Ectodermal cell (in vitro differentiated cells): Measurements from ENCODE around the gene ZNF304.
"Not testable (repeated sequence)": the region's sequence is repeated elsewhere in the genome, so short reads cannot be mapped to it uniquely, and the experiment has no call there.

Experiments used
- H3K27ac ChIP-seq: 2 replicates; pipeline ENCODE4 v1.7.0; 2013; ENCODE audit warnings: mild to moderate bottlenecking, low read depth, low read length; ENCODE audit not compliant: insufficient read depth, poor library complexity, severe bottlenecking
- H3K27me3 ChIP-seq: 2 replicates; pipeline ENCODE4 v1.7.0; 2013; ENCODE audit warnings: mild to moderate bottlenecking, low read length; ENCODE audit not compliant: insufficient read depth, control insufficient read depth, poor library complexity, severe bottlenecking
- H3K36me3 ChIP-seq: one replicate; pipeline ENCODE4 v1.7.0; 2013; ENCODE audit warnings: low read length; ENCODE audit not compliant: control insufficient read depth, insufficient read depth
- H3K4me1 ChIP-seq: one replicate; pipeline ENCODE4 v1.7.0; 2013; ENCODE audit warnings: low read length; ENCODE audit not compliant: control insufficient read depth, insufficient read depth
- H3K4me3 ChIP-seq: 2 replicates; pipeline ENCODE4 v1.7.0; 2013; ENCODE audit warnings: low read depth, low read length, control low read depth; ENCODE audit not compliant: insufficient read depth
- H3K9me3 ChIP-seq: 2 replicates; pipeline ENCODE4 v1.7.0; 2013; ENCODE audit warnings: mild to moderate bottlenecking, low read length, moderate library complexity; ENCODE audit not compliant: control insufficient read depth
- WGBS, 2 experiments: methylation state at CpG; one replicate each; pipeline ENCODE4 v1.1.7; 2013; ENCODE audit warnings: missing lambda C conversion rate in 2 of 2; 5-methylcytosine and 5-hydroxymethylcytosine counted together

ZNF304 gene

GRCh38 chr19:57355916-57356315 is 4.8 kb downstream of the ZNF304 start:
- Histone ChIP-seq H3K27ac (no peak overlapping the region), H3K4me1 (no peaks in the 10 kb centered on the region), H3K27me3 (no peaks in the 10 kb centered on the region), H3K36me3 (peaks cover 25% of the 10 kb centered on the region), H3K4me3 (no peak overlapping the region), H3K9me3 (no peaks in the 10 kb centered on the region)
- WGBS, 2 experiments, result 91 to 95% methylated on average over 4 of the region's 4 CpGs

- H3K4me3 ChIP-seq, result no peak overlapping the region
- H3K27ac ChIP-seq, result no peak overlapping the region
- no peaks in the 10 kb centered on the region for H3K27me3 ChIP-seq
- WGBS, 2 experiments, result 94% methylated on average over 5 of the region's 5 CpGs
- H3K9me3 ChIP-seq, result no peaks in the 10 kb centered on the region
- H3K4me1 ChIP-seq, result no peaks in the 10 kb centered on the region
- peaks cover 25% of the 10 kb centered on the region for H3K36me3 ChIP-seq
Measured at GRCh38 chr19:57357406-57357805, 6.3 kb downstream of the ZNF304 start.

GRCh38 chr19:57359300-57359699 is 8.2 kb downstream of the ZNF304 start:
- H3K4me1 ChIP-seq, result peaks cover 3% of the 10 kb centered on the region
- peaks cover 25% of the 10 kb centered on the region for H3K36me3 ChIP-seq
- H3K4me3 ChIP-seq, result no peak overlapping the region

GRCh38 chr19:57362419-57362818 is 11.3 kb downstream of the ZNF304 start:
- no peaks in the 10 kb centered on the region for H3K27me3 ChIP-seq
- 95% methylated on average over 2 of the region's 2 CpGs; no CpG with 5 or more reads in 1 of the 2 experiments for WGBS, 2 experiments
- H3K4me3 ChIP-seq, result peak overlapping the region; percentile 53
- H3K27ac ChIP-seq, result no peak overlapping the region
- H3K4me1 ChIP-seq, result peaks cover 3% of the 10 kb centered on the region
- H3K9me3 ChIP-seq, result no peaks in the 10 kb centered on the region
- peaks cover 3% of the 10 kb centered on the region for H3K36me3 ChIP-seq

More at GRCh38 chr19:57359300-57359699, 8.2 kb downstream of the ZNF304 start:
- Histone ChIP-seq H3K27ac (no peak overlapping the region), H3K27me3 (no peaks in the 10 kb centered on the region), H3K9me3 (no peaks in the 10 kb centered on the region)

GRCh38 chr19:57362997-57363687 is 12.1 kb downstream of the ZNF304 start, which contains the start of the genes TRAPPC2B and ZNF547:
TRAPPC2B (plus strand) TSS chr19:57363551; CDS start chr19:57364834, 1,283 bp downstream.
ZNF547 (plus strand) TSS chr19:57363551; CDS start chr19:57368556, 5,005 bp downstream.
- Histone ChIP-seq H3K4me1 (peaks cover 3% of the 10 kb centered on the region), H3K27ac (peak within 1 kb of the TSS; percentile 30), H3K36me3 (peaks cover 3% of the 10 kb centered on the region), H3K9me3 (no peaks in the 10 kb centered on the region), H3K4me3 (peak within 1 kb of the TSS; percentile 77), H3K27me3 (no peaks in the 10 kb centered on the region)
- 3 to 4% methylated on average over 47 of the region's 47 CpGs for WGBS, 2 experiments

GRCh38 chr19:57363688-57364181 is 12.7 kb downstream of the ZNF304 start:
- peak overlapping the region; percentile 18 for H3K27ac ChIP-seq
- H3K4me3 ChIP-seq, result peak overlapping the region; percentile 77
- H3K9me3 ChIP-seq, result no peaks in the 10 kb centered on the region
- H3K4me1 ChIP-seq, result peaks cover 3% of the 10 kb centered on the region
- 3% methylated on average over 16 to 18 of the region's 18 CpGs for WGBS, 2 experiments
- no peaks in the 10 kb centered on the region for H3K27me3 ChIP-seq
- no peaks in the 10 kb centered on the region for H3K36me3 ChIP-seq

GRCh38 chr19:57366776-57367175 is 15.7 kb downstream of the ZNF304 start:
- no peak overlapping the region for H3K27ac ChIP-seq
- no peaks in the 10 kb centered on the region for H3K36me3 ChIP-seq
- H3K4me3 ChIP-seq, result no peak overlapping the region
- H3K9me3 ChIP-seq, result no peaks in the 10 kb centered on the region
- H3K4me1 ChIP-seq, result peaks cover 3% of the 10 kb centered on the region
- H3K27me3 ChIP-seq, result no peaks in the 10 kb centered on the region
- WGBS, 2 experiments, result 94 to 100% methylated on average over 2 of the region's 2 CpGs

GRCh38 chr19:57374179-57374578 is 23.1 kb downstream of the ZNF304 start:
- no peak overlapping the region for H3K27ac ChIP-seq
- H3K4me1 ChIP-seq, result no peaks in the 10 kb centered on the region
- WGBS, 2 experiments, result 87 to 92% methylated on average over 6 of the region's 6 CpGs
- H3K27me3 ChIP-seq, result no peaks in the 10 kb centered on the region
- H3K4me3 ChIP-seq, result no peak overlapping the region
- peaks cover 5% of the 10 kb centered on the region for H3K9me3 ChIP-seq
- H3K36me3 ChIP-seq, result peaks cover 24% of the 10 kb centered on the region

- WGBS, 2 experiments, result 79 to 84% methylated on average over 2 of the region's 2 CpGs
- not testable (repeated sequence) for H3K27me3 ChIP-seq, H3K4me3 ChIP-seq, H3K9me3 ChIP-seq, H3K4me1 ChIP-seq, H3K27ac ChIP-seq
- peaks cover 24% of the 10 kb centered on the region for H3K36me3 ChIP-seq
Measured at GRCh38 chr19:57374647-57375046, 23.6 kb downstream of the ZNF304 start.

- Histone ChIP-seq H3K4me1 (no peaks in the 10 kb centered on the region), H3K4me3 (no peak overlapping the region), H3K27ac (no peak overlapping the region), H3K27me3 (no peaks in the 10 kb centered on the region), H3K36me3 (peaks cover 24% of the 10 kb centered on the region), H3K9me3 (peaks cover 5% of the 10 kb centered on the region)
- WGBS, 2 experiments, result 91 to 92% methylated on average over 5 to 6 of the region's 6 CpGs
Measured at GRCh38 chr19:57376151-57376550, 25.1 kb downstream of the ZNF304 start.
